Smooth muscle cell (in vitro differentiated cells): Measurements from ENCODE around the gene SCLT1. TPM values are rescaled to one million over a fixed set of nuclear protein-coding genes. Genes with fewer than 3 reads are reported as not detected.

Experiments
- DNase-seq: peaks from one replicate; lab custom pipeline; 2025; ENCODE audit not compliant: unreplicated experiment; lab: John Stamatoyannopoulos, UW
- H2AFZ ChIP-seq: fragments of 200-600 bp; sonication (generic); 2 replicates; pipeline ENCODE4 v1.6.0; 2016; ENCODE audit warnings: antibody characterized with exemption, low read depth, mild to moderate bottlenecking
- H3F3A ChIP-seq: fragments of 200-600 bp; sonication (generic); 2 replicates; pipeline ENCODE4 v1.6.0; 2017; ENCODE audit warnings: antibody characterized with exemption, low read depth
- H3K27ac ChIP-seq: fragments of 200-600 bp; sonication (generic); 2 replicates; pipeline ENCODE4 v1.5.1; 2016; ENCODE audit warnings: low read depth, mild to moderate bottlenecking
- H3K27me3 ChIP-seq: fragments of 200-600 bp; sonication (generic); 2 replicates; pipeline ENCODE4 v1.6.1; 2016; ENCODE audit warnings: low read depth, mild to moderate bottlenecking
- H3K36me3 ChIP-seq: fragments of 200-600 bp; sonication (generic); 2 replicates; pipeline ENCODE4 v1.5.1; 2016; ENCODE audit warnings: low read depth
- H3K4me1 ChIP-seq: fragments of 200-600 bp; sonication (generic); 2 replicates; pipeline ENCODE4 v1.5.1; 2016; ENCODE audit warnings: low read depth
- H3K4me2 ChIP-seq: fragments of 200-600 bp; sonication (generic); 2 replicates; pipeline ENCODE4 v1.6.0; 2016; ENCODE audit warnings: mild to moderate bottlenecking
- H3K4me3 ChIP-seq: fragments of 200-600 bp; sonication (generic); 2 replicates; pipeline ENCODE4 v1.5.1; 2016; ENCODE audit warnings: mild to moderate bottlenecking
- H3K79me2 ChIP-seq: fragments of 200-600 bp; sonication (generic); 2 replicates; pipeline ENCODE4 v1.6.0; 2016; ENCODE audit warnings: low read depth, mild to moderate bottlenecking
- H3K9ac ChIP-seq: fragments of 200-600 bp; sonication (generic); 2 replicates; pipeline ENCODE4 v1.6.0; 2016; ENCODE audit warnings: low read depth
- H3K9me3 ChIP-seq: fragments of 200-600 bp; sonication (generic); replicated peaks from 2 replicates; pipeline ENCODE4 v1.5.1; 2016; ENCODE audit warnings: low read depth
- H4K20me1 ChIP-seq: fragments of 200-600 bp; sonication (generic); 2 replicates; pipeline ENCODE4 v1.6.0; 2016; ENCODE audit warnings: low read depth
- WGBS: methylation state at CpG from one replicate; pipeline ENCODE4 v1.1.7; 2016; ENCODE audit warnings: low lambda C conversion rate; 5-methylcytosine and 5-hydroxymethylcytosine counted together
- polyA plus RNA-seq: library from polyadenylated mRNA; unstranded; fragments of >200 nt; fragmentation: Nextera tagmentation; extraction: Ambion mirVana; gene quantifications from 2 replicates; pipeline ENCODE4 v1.2.1, GENCODE V29; 2016
- total RNA-seq: library from RNA; depleted of rRNA; stranded (reverse); fragments of >200 nt; gene quantifications from 2 replicates; pipeline ENCODE4 v1.2.3, GENCODE V29; 2014
- TF ChIP-seq, protein P1 (sequence below): fragments of 200-600 bp; sonication (generic); IDR thresholded peaks from 2 replicates; pipeline ENCODE4 v1.5.1; 2017; ENCODE audit warnings: borderline replicate concordance, mild to moderate bottlenecking, antibody characterized with exemption; ENCODE audit not compliant: insufficient read depth, poor library complexity, severe bottlenecking

The SCLT1 gene
- total and polyA plus RNA-seq, 2 experiments from 2014 or later = 6.9 to 10.2 TPM

GRCh38 chr4:129046055-129046959 is 47.0 kb downstream of the SCLT1 start:
- Histone ChIP-seq H3K36me3 (no peaks in the 10 kb centered on the region), H3K4me3 (no peak overlapping the region), H2AFZ (no peak overlapping the region), H3K9me3 (no peaks in the 10 kb centered on the region), H3K4me2 (no peak overlapping the region), H3F3A (no peaks in the 10 kb centered on the region), H3K27me3 (no peaks in the 10 kb centered on the region), H3K9ac (no peak overlapping the region), H3K79me2 (no peaks in the 10 kb centered on the region), H4K20me1 (no peaks in the 10 kb centered on the region), H3K4me1 (no peaks in the 10 kb centered on the region), H3K27ac (no peak overlapping the region)
- WGBS = 96% methylated on average over 1 of the region's 1 CpG
- TF ChIP-seq, protein P1, sequence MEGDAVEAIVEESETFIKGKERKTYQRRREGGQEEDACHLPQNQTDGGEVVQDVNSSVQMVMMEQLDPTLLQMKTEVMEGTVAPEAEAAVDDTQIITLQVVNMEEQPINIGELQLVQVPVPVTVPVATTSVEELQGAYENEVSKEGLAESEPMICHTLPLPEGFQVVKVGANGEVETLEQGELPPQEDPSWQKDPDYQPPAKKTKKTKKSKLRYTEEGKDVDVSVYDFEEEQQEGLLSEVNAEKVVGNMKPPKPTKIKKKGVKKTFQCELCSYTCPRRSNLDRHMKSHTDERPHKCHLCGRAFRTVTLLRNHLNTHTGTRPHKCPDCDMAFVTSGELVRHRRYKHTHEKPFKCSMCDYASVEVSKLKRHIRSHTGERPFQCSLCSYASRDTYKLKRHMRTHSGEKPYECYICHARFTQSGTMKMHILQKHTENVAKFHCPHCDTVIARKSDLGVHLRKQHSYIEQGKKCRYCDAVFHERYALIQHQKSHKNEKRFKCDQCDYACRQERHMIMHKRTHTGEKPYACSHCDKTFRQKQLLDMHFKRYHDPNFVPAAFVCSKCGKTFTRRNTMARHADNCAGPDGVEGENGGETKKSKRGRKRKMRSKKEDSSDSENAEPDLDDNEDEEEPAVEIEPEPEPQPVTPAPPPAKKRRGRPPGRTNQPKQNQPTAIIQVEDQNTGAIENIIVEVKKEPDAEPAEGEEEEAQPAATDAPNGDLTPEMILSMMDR = no peak
- DNase-seq = no peak

- Histone ChIP-seq H3K4me3 (no peak overlapping the region), H3K36me3 (no peaks in the 10 kb centered on the region), H4K20me1 (no peaks in the 10 kb centered on the region), H3K4me1 (no peaks in the 10 kb centered on the region), H3K9me3 (no peaks in the 10 kb centered on the region), H3K79me2 (no peaks in the 10 kb centered on the region), H3K27ac (no peak overlapping the region), H3K9ac (no peak overlapping the region), H3K27me3 (no peaks in the 10 kb centered on the region), H3K4me2 (no peak overlapping the region), H3F3A (no peaks in the 10 kb centered on the region), H2AFZ (no peak overlapping the region)
- DNase-seq = no peak
- TF ChIP-seq, protein P1 = no peak
These were observed 49.8 kb downstream of the SCLT1 start for GRCh38 chr4:129043523-129043922.

DNA sequence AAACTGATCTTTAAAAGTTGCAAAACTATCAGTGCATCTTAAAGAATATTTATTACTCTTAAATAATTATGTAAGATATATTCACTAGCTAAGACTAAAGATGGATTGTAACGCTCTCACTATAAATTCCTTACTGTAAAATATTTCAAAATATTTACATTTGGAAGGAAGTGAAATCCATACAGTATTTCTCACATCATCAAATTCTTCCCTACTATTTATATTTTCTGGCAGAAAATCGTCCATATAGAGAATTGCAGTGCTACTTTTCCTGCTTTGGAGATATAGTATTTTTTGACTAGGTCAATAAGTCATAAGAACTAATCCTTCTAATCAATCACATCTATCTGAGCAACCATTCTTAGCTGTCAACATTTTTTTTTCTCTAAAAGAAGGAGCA is 52.9 kb downstream of the SCLT1 start:
- Histone ChIP-seq H3K27me3 (no peaks in the 10 kb centered on the region), H3K9me3 (no peaks in the 10 kb centered on the region), H3K27ac (no peak overlapping the region), H3K36me3 (no peaks in the 10 kb centered on the region), H3K4me3 (no peak overlapping the region), H4K20me1 (no peaks in the 10 kb centered on the region), H3F3A (no peaks in the 10 kb centered on the region), H3K79me2 (no peaks in the 10 kb centered on the region), H2AFZ (no peak overlapping the region), H3K4me1 (no peaks in the 10 kb centered on the region), H3K9ac (no peak overlapping the region), H3K4me2 (no peak overlapping the region)
- WGBS = 83% methylated on average over 2 of the region's 2 CpGs
- TF ChIP-seq, protein P1 = no peak
- no peak for DNase-seq

DNA sequence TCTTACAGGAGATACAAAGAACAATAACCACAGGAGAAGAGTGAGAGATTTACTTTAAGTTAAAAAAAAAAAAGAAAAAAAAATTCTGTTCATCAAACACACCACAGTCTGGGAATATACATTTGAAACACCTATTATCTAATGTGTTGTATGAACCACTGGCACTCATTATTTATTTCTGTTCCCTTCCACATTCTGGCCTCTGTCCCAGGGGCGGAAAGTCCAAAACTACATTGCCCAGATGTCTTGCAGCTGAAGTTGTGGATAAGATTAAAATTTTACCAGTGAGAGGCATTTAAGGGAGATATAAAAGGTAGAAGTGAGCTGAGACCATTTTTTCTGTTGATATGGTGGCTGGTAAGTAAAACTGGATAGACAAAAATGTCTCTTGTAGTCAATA is 56.2 kb downstream of the SCLT1 start:
- Histone ChIP-seq H2AFZ (no peak overlapping the region), H3K9me3 (no peaks in the 10 kb centered on the region), H3K27me3 (no peaks in the 10 kb centered on the region), H4K20me1 (no peaks in the 10 kb centered on the region), H3K36me3 (no peaks in the 10 kb centered on the region), H3K4me1 (no peaks in the 10 kb centered on the region), H3K27ac (no peak overlapping the region), H3F3A (no peaks in the 10 kb centered on the region), H3K4me3 (no peak overlapping the region), H3K79me2 (no peaks in the 10 kb centered on the region), H3K9ac (no peak overlapping the region), H3K4me2 (no peak overlapping the region)
- TF ChIP-seq, protein P1 = no peak
- no peak for DNase-seq
- WGBS = 97% methylated on average over 1 of the region's 1 CpG
